ENCODE data around the gene SYCP1. TPM values are rescaled to one million over a fixed set of nuclear protein-coding genes. Genes with fewer than 3 reads are reported as not detected.

The SYCP1 gene
- total and polyA plus RNA-seq, 2 of the 8 experiments (the other 6 are each of a cell fraction or from before 2014, with no cell fraction given), result 0.11 to 0.26 TPM

DNA sequence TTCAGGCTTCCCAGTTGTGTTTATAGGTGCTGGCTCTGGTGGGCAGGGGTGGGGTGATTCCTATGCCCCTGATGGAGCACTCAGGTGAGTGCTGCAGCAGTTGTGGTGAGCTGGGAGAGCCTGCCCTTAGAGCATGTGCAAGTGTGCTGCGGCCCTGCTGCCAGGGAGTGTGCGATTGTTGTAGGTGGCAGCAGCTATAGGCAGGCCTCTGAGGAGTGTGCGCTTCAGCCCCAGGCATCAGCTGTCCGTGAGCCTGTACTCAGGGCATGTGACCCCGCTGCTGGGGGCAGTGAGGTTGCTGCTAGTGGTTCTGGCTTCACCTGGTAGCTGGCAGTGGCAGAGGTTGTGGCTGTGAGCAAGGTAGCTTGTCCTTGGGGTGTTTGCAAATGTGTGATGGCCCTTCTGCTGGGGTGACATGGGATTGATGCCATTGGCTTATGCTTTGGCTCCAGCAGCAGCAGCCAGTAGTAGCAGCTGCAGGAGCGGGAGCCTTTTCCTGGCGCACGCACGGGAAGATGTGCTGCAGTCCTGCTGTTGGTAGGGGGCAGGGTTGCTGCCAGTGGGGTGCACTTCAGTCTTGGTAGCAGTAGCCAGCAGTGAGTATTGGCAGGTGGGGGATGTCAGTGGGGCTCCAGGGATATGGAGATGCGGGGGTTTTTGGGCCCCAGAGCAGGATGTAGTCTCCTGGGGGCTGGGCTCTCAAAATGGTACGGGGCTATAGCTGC, 37.7 kb downstream of the SYCP1 start (continued):
- TF ChIP-seq RNF2 (IDR thresholded peaks at IDR 0.05; ENCODE audit: borderline replicate concordance, low read depth, low read length, missing control alignments, poor library complexity, severe bottlenecking), result no peak
